Measurements from ENCODE around the gene BCL11A. TPM values are rescaled to one million over a fixed set of nuclear protein-coding genes. Genes with fewer than 3 reads are reported as not detected.

The BCL11A gene
- total and polyA plus RNA-seq, 2 experiments from 2014 or later: 57.5 to 77.6 TPM

GRCh38 chr2:60532421-60532820 lies 21.0 kb downstream of the BCL11A start:
- Histone ChIP-seq H3K4me2 (peak overlapping the region; percentile 65), H3K4me3 (peak overlapping the region; percentile 31; the same call in 1 of the 2 replicates), H3K4me1 (ENCODE audit: insufficient read depth) (peaks cover 90% of the 10 kb centered on the region), H3F3A (replicated peaks; ENCODE audit: low read depth) (no peaks in the 10 kb centered on the region; the same call in 1 of the 2 replicates), H3K79me2 (replicated peaks; ENCODE audit: insufficient read depth) (peaks cover 100% of the 10 kb centered on the region), H3K36me3 (ENCODE audit: insufficient read depth) (no peaks in the 10 kb centered on the region), H4K20me1 (replicated peaks; ENCODE audit: insufficient read depth) (peaks cover 34% of the 10 kb centered on the region), H3K9me2 (ENCODE audit: insufficient read depth) (no peaks in the 10 kb centered on the region), H3K27me3 (ENCODE audit: insufficient read depth) (no peaks in the 10 kb centered on the region), H3K27ac (ENCODE audit: low read depth) (no peak overlapping the region), H2AFZ (no peak overlapping the region)
- Mint-ChIP-seq H3K27ac (peak overlapping the region; percentile 95; the same call in 1 of the 2 replicates), H3K9me3 (no peaks in the 10 kb centered on the region), H3K27me3 (ENCODE audit: insufficient read depth, low read depth, poor library complexity) (peaks cover 6% of the 10 kb centered on the region), H3K36me3 (ENCODE audit: low read depth) (peaks cover 9% of the 10 kb centered on the region), H3K4me1 (peaks cover 94% of the 10 kb centered on the region), H3K4me3 (peak overlapping the region; percentile 45; the same call in 2 of the 3 replicates)
- TF ChIP-seq CREB1 (CRISPR knock-in tag; IDR thresholded peaks at IDR 0.05; ENCODE audit: low read depth): no peak
- TF ChIP-seq ZNF462 (CRISPR knock-in tag; IDR thresholded peaks at IDR 0.05): no peak
- TF ChIP-seq, protein P1, sequence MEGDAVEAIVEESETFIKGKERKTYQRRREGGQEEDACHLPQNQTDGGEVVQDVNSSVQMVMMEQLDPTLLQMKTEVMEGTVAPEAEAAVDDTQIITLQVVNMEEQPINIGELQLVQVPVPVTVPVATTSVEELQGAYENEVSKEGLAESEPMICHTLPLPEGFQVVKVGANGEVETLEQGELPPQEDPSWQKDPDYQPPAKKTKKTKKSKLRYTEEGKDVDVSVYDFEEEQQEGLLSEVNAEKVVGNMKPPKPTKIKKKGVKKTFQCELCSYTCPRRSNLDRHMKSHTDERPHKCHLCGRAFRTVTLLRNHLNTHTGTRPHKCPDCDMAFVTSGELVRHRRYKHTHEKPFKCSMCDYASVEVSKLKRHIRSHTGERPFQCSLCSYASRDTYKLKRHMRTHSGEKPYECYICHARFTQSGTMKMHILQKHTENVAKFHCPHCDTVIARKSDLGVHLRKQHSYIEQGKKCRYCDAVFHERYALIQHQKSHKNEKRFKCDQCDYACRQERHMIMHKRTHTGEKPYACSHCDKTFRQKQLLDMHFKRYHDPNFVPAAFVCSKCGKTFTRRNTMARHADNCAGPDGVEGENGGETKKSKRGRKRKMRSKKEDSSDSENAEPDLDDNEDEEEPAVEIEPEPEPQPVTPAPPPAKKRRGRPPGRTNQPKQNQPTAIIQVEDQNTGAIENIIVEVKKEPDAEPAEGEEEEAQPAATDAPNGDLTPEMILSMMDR (conservative IDR thresholded peaks at IDR 0.05; ENCODE audit: low read depth in 2 of 2): no peak
- no peak for TF ChIP-seq JUNB (IDR thresholded peaks at IDR 0.05; ENCODE audit: unreplicated experiment)
- TF ChIP-seq ETS1 (IDR thresholded peaks at IDR 0.05): no peak
- TF ChIP-seq, protein P2, sequence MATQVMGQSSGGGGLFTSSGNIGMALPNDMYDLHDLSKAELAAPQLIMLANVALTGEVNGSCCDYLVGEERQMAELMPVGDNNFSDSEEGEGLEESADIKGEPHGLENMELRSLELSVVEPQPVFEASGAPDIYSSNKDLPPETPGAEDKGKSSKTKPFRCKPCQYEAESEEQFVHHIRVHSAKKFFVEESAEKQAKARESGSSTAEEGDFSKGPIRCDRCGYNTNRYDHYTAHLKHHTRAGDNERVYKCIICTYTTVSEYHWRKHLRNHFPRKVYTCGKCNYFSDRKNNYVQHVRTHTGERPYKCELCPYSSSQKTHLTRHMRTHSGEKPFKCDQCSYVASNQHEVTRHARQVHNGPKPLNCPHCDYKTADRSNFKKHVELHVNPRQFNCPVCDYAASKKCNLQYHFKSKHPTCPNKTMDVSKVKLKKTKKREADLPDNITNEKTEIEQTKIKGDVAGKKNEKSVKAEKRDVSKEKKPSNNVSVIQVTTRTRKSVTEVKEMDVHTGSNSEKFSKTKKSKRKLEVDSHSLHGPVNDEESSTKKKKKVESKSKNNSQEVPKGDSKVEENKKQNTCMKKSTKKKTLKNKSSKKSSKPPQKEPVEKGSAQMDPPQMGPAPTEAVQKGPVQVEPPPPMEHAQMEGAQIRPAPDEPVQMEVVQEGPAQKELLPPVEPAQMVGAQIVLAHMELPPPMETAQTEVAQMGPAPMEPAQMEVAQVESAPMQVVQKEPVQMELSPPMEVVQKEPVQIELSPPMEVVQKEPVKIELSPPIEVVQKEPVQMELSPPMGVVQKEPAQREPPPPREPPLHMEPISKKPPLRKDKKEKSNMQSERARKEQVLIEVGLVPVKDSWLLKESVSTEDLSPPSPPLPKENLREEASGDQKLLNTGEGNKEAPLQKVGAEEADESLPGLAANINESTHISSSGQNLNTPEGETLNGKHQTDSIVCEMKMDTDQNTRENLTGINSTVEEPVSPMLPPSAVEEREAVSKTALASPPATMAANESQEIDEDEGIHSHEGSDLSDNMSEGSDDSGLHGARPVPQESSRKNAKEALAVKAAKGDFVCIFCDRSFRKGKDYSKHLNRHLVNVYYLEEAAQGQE (IDR thresholded peaks at IDR 0.05; ENCODE audit: unreplicated experiment): no peak
- no peak for TF ChIP-seq EZH2phosphoT487 (IDR thresholded peaks at IDR 0.05; ENCODE audit: unreplicated experiment)
- TF ChIP-seq ZNF331 (CRISPR knock-in tag; IDR thresholded peaks at IDR 0.05; ENCODE audit: low read depth): no peak
- TF ChIP-seq ZNF114 (CRISPR knock-in tag; IDR thresholded peaks at IDR 0.05): no peak
- no peak for TF ChIP-seq NANOG (IDR thresholded peaks at IDR 0.05; ENCODE audit: borderline replicate concordance)
- TF ChIP-seq POLR2AphosphoS5 (IDR thresholded peaks at IDR 0.05; ENCODE audit: low read depth): no peak
- no peak for TF ChIP-seq EZH2 (IDR thresholded peaks at IDR 0.05; ENCODE audit: low read depth, unreplicated experiment)
- no peak for TF ChIP-seq STAT1 (IDR thresholded peaks at IDR 0.05; ENCODE audit: unreplicated experiment)
- no peak for ATAC-seq
- DNase-seq (ENCODE audit: low spot score): no peak

All from GM23338 (cell line).